HG03280 (cell line): ENCODE data around the gene IL1R1.
"Not testable (repeated sequence)": the region's sequence is repeated elsewhere in the genome, so short reads cannot be mapped to it uniquely, and the experiment has no call there.

Experiments used
- ATAC-seq: cut with Tn5 transposase; IDR thresholded peaks from one replicate; pipeline ENCODE4 v1.9.1; 2021; ENCODE audit warnings: mild to moderate bottlenecking, moderate library complexity; ENCODE audit not compliant: unreplicated experiment

IL1R1 gene, protein sequence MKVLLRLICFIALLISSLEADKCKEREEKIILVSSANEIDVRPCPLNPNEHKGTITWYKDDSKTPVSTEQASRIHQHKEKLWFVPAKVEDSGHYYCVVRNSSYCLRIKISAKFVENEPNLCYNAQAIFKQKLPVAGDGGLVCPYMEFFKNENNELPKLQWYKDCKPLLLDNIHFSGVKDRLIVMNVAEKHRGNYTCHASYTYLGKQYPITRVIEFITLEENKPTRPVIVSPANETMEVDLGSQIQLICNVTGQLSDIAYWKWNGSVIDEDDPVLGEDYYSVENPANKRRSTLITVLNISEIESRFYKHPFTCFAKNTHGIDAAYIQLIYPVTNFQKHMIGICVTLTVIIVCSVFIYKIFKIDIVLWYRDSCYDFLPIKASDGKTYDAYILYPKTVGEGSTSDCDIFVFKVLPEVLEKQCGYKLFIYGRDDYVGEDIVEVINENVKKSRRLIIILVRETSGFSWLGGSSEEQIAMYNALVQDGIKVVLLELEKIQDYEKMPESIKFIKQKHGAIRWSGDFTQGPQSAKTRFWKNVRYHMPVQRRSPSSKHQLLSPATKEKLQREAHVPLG

DNA sequence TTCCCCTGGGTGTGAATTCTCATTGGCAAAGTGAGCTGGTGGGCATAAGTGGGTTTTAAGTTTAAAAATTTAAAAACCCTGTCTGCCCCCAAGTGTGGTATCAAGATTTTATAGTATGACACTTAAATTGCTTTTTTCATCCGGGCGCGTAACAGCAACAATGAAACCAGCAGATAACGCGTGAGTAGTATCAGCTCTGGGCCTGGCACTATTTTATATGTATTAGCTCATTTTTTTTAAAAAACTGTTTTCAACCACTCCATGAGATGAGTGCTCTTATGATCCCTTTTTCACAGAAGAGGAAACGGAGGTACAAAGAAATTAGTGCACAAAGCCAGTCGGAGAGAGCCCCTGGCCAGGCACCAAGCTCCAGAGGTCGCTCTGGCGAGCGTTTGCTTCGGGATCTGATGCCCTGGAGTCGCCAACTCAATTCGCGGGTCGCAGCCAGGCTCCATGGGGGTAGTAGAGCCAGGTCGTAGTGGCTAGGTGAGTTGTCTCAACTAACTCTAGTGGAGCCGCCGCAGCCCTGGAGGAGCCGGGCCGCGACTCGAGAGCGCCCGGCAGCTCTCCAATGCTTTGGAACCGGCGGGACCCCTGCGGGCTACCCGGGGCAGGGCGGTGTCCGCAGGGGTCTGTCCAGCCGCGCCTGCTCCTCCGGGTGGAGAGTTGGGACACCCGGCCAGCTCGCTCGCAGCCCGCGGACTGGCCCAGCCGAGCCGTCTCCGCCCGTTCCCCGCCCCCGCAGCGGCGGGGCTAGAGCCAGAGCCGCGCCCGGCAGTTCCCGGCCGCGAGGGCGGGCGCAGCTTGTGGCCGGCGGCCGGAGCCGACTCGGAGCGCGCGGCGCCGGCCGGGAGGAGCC lies at the start of gene IL1R1:
Gene IL1R1, plus strand, starts transcription at position 777 of the 859 bp plus-strand sequence. CDS start 14,979 bp downstream, outside the sequence.
- ATAC-seq: no peak

DNA sequence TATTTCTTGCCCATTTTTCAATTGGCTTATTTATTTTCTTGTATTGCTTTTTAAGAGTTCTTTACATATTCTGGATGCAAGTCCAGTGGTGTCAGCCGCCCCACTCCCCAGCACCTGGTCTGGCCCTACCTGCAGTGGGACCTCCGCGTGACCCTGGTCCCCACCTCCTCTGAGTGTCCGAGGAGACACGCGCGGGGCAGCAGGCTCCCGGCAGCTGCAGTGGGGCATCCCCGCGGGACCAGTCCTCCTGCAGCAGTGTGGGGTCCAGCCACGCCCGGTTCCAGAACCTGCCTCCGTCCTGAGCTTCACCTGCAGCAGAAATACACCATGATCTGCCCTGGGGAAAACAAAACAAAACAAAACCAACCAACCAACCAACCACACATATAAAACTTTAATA lies 48.9 kb upstream of the IL1R1 start:
- no peak for ATAC-seq

DNA sequence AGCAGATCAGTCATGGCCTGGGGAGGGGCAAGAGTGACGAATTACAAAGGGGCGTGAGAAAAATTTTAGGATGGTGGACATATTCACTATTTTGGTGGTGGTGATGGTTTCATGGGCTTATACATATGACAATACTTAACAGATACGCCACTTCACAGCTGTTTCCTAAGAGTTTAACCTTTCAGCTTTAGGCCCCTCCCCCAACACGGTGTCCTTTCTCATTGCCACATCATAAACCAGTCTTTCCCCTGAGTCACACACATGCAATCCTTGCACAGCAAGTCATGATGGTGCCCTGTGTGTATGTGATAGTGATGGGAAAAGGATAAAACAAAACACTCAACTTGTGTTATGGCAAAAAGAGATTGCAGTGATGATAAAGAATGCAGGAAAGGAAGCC lies 47.6 kb upstream of the IL1R1 start:
- no peak for ATAC-seq

DNA sequence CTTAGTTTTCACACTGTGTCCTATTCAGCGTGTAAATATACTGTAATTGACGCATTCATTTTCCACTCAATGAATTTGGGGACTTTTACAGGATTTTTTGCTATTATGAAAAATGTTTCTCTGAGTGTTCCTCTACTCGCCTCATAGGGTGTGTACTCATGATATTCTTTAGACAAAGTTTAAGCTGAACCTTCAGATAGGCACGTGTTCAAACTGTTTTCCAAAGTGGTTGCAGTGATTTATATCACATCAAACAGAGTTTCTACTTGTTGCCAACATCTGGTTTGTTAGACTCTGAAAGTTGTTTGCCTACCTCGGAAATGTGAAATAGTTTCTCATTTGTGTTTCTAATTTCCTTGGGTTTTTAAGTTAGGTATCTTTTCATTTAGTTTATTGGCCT lies 46.4 kb upstream of the IL1R1 start:
- no peak for ATAC-seq

DNA sequence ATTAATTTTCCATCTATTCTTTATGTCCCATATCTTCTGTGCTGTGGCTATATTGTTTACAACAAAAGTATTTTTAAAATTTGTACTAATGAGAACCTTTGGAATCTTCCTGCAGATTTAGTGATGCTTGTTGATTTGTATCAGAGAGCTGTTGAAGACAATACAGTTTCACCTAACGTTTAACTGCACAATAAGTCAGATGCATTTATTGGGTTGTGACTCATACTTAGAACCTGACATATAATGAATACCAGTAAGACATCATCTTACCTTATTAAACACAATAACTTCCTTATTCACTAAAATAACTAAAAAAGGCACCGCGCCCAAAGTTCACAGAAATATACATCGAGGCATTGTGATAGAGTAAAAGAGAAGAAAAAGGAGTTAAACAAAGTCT lies 43.8 kb upstream of the IL1R1 start:
- ATAC-seq: no peak

DNA sequence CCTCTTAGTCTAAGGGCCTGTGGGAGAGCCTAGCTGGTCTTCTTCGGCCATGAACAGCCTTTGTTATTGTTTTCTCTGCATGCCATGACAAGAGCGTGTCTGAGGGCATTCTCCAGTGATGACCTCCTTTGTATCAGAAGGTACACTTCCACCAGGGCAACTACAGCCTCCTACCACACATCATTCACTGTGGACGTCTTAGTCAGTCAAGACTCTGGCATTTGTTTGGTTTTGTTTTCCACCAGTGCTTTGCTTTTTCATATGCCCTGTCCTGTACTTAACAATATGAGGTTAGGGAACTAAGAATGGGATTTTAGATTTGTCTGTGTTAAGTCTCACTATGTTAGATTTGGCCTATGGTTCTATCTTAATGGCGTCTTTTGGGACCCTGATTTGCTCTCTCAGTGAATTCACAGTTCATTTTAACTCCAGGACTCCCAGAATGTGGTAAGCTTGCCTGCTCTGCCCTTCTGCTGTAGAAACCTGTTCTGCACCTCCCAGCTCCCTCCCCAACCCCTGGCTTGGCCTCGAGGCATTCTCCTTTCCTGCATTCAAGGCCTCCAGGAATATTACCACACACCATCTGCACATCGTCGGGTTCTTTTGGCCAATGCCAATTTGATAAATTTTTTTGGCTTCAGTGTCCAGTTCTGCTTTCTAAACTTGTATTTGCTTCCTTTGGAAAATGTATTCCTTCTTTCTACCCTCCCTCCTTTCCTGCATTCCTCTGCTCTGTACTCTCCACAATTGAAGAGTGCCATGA lies 42.8 kb upstream of the IL1R1 start:
- ATAC-seq: no peak

DNA sequence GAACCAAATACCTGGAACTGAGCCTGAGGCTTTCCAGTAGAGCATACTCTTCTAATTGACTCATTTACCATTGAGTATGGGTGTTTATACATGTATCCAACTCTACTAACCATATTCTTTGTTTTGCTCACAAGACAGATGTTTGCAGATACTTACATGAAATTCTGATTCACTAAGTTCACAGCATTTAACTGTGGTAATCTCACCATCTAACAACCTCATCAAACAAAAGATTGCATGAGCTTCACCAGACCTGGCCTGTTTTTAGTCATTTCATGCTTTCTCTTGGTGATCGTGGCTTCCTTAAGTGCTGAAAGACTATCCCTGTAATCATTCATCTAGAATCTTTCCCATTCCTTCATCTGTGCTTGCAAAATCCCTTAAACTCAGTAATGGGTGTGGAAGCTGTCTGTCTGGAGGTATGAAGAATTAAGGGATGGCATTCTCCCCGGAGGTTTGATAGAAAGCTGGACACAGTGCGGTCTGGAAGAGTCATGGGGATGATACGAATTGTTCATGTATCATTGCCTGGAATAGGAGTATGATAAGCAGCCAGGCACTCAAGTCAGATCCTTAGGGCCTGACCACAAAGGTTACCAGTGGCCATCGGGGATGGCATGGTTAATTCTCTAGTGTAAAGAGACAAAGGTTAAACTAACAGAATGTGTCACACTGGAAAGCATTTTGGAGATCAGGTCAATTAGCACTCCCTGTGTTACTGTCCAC lies 42.0 kb upstream of the IL1R1 start:
- no peak for ATAC-seq

DNA sequence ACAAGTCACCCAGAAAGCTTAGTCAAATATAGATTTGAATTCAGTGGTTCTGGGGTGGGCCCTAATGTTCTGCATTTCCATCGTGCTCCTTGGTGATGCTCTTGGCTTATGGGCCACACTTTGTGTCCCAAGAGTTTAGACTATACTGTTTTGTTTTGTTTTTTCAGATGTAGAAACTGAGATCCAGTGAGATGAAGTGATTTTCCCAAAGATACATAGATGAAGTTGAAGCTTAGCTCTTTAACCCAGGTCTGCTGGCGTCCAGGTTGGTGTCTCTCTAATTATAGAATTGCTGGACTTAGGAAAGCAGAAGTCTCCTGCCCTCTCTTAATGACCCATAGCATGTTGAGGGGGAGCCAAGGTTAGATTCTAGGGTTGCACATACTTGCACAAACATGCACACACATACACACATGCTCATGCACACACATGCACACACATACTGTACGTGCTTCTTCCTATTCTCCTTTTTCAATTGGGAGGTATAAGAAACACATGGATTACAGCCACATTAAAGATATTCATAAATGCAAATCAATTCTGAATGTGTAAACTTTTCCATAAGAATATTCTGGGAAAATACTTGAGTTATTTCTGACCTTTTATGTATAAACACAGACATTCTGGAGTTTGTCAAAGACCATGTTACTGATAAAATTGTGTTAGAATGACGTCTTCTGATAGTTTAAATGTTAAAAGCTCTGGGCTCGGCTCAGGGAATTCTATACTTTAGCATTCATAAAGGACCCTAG lies 41.3 kb upstream of the IL1R1 start:
- no peak for ATAC-seq

DNA sequence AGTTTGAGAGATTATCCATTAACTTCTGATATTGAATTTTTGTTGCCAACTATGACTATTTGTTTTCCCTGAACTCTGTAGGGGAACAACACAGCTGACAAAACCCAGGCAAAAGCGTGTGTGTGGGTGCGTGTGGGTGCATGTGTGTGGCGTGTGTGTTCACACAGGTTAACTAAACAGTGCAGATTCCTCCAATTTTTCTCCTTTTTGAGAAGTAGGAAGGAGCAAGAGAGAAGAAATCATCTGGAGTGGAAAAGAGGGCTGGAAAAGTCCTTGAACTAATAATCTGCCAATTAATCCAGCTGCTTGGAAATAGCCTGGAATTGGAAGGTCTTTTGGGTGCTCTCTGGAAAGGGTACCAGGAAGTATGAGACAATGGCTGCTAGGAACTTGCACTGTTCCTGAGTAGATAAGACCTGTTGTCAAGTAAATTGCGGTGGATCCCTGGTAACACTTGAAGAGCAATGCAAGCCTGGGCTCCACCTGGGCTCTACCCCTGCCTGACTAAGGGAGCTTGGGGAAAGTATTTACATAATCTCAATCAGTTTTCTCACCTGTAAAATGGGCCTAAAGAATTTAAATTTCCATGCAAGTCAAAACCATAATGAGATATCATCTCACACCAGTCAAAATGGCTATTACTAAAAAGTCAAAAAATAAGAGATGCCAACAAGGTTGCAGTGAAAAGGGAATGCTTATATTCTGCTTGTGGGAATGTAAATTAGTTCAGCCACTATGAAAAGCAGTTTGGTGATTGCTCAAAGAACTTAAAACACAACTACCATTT lies 40.5 kb upstream of the IL1R1 start:
- ATAC-seq: no peak

DNA sequence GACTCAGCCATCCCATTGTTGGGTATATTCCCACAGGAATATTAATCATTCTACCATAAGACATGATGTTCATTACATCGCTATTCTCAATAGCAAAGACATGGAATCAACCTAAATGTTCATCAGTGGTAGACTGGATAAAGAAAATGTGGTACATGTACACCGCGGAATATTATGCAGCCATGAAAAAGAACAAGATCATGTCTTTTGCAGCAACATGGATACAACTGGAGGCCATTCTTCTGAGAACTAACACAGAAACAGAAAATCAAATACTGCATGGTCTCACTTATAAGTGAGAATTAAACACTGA lies 40.0 kb upstream of the IL1R1 start:
- not testable (repeated sequence) for ATAC-seq

DNA sequence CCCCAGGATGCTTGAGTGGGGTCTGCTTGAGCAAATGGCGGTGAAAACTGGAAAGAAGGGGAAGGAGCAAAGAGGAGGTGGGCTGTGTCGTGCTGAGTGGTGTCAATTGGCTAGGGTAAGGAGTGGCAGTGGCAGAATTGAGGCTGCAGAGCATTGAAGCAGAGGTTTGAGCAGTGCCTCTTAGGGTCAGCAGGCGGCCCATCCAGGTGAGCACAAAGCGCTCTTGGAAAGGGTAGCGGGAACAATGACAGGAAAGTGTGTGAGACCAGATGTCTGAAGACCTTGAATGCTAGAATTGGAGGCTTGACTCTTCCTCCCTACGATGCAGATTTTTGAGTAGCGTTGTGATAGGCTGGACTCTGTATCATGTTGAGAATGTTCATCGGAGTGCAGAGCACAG lies 39.3 kb upstream of the IL1R1 start:
- ATAC-seq: no peak

DNA sequence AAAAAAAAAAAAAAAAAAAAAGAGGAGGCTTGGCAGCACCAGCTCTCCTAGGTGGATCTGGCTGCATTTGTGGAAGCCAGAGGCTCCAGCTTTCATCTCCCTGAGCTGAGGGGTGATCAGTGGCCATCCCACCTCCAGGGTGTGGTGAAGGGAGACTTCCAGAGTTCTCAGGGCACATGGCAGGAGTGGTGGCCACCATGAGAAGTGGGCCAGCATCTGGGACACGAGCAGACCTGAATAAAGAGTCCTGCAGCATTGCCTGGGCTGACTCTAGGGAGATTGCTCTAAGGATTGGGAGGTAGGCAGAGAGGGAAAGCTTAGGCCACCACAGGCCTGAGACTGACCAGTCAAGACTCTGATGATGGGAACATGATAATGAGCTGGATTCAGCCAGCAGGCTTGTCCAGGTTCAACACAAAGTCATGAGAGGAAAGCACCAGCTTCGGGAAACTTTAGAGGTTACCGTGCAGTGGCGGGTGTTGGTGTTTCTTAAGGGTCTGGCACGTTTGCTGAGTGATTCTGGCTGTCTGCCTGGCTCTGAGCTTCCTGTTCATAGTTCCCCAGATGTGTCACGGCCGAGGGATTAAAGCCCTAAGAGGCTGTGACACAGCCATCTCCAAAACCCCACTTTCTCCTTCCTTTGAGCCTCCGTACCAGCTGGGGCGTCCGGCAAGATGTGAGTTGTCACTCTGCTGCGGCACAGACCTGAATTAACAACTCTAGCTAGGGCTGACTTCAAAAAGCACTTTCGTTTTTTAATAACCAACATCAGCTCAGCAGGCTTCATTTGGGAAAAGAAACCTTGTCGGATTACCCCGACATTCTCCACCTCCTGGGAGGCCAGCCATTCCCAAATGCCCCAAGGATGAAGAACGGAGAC lies 38.3 kb upstream of the IL1R1 start:
- peak; percentile 59 for ATAC-seq

DNA sequence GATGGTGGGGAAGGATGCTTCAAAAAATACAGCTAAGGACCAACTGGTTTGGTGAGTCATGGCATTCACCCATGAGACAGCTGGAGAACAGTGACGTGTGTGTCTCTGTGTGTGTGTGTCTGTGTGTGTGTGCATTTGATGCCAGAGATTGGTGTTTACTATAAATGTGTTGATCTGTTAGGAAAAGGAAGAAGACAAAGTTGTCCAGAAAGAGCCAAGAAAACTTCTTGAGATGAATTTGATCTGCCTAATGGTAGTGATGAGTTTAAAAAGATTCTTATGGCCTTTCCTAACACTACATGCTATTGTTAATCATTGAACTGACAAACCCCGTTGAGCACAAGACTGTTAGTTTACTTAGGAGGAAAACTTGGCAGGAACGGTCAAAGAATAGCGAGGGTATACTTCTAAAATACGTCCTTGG lies 36.4 kb upstream of the IL1R1 start:
- no peak for ATAC-seq

DNA sequence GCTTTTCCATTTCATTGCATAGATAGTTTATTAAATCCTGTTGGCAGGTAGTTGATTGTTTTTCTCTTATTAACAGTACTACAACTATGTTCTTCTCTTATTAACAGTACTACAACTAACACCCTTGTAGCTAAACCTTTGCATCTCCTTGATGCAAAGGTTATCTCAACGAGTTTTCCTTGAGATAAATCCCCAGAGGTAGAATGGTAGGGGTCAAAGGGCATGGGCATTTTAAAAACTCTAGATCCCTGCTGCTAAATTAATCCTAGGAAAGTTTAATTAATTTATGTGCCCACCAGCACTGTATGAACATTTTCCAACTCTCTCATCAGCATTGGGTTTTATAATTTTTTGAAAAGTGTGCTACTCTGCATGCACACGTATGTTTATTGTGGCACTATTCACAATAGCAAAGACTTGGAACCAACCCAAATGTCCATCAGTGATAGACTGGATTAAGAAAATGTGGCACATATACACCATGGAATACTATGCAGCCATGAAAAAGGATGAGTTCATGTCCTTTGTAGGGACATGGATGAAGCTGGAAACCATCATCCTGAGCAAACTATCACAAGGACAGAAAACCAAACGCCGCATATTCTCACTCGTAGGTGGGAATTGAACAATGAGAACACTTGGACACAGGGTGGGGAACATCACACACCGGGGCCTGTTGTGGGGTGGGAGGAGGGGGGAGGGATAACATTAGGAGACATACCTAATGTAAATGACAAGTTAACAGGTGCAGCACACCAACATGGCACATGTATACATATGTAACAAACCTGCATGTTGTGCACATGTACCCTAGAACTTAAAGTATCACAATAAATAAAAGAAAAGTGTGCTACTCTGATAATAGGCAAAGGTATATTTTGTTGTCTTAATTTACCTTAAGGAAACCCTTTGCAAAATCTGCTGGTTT lies 35.5 kb upstream of the IL1R1 start:
- not testable (repeated sequence) for ATAC-seq

DNA sequence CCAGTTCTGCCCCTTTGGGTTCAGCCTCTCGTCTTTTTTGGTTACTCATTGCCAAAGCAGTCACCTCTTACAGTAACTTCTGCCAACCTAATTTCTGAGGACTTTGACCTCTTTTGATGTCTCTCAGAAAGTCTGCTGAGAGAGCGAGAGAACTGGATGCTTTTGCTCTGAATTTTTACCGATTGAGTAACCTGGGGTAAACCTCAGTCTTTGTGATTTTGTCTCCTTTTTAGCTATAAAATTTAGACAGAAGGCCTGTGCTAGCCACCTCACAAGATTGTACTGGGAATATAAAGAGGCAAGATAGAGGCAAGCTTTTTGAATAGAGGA lies 34.8 kb upstream of the IL1R1 start:
- ATAC-seq: no peak

DNA sequence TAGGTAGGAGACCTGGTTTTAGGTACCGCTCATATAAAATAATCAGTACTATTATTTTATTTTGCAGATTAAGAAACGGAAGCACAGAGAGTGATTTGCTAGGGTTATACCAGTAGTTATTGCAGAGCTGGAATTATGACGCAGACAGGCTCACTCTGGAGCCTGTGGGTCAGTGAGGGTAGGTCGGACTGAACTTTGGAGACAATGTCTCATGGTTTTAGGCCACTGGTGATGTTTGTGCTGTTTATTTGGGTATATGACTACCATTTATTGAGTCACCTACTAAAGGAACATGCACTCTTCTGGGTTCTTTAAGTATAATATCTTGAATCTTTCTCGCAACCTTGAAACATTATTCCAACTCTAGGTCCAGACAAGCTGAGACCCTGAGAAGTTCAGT lies 33.5 kb upstream of the IL1R1 start:
- ATAC-seq: no peak

DNA sequence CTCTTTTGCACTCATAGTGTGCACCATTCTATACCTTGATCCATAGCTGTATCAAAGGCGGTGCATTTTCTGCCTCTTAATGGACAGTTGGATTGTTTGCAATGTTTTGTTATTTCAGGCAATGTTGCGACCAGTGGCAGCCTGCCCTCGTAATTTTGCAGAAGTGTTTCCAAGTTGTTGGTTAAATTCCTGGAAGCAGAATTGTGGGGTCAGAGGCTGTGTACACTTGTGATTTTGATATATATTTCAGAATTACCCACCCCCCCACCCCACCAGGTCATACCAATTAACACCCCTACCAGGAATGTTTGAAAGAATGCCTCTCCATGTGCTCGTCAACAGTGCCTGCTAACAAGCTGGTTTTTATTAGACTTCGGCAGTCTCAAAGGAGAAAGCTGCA lies 32.4 kb upstream of the IL1R1 start:
- no peak for ATAC-seq
